Measurements from ENCODE around the gene MEIOC. TPM values are rescaled to one million over a fixed set of nuclear protein-coding genes. Genes with fewer than 3 reads are reported as not detected.

The MEIOC gene
- total and polyA plus RNA-seq, 9 of the 15 experiments (the other 6 are each of a cell fraction or from before 2014, with no cell fraction given), result 0.04 to 0.23 (median 0.06) TPM; not detected in 5

DNA sequence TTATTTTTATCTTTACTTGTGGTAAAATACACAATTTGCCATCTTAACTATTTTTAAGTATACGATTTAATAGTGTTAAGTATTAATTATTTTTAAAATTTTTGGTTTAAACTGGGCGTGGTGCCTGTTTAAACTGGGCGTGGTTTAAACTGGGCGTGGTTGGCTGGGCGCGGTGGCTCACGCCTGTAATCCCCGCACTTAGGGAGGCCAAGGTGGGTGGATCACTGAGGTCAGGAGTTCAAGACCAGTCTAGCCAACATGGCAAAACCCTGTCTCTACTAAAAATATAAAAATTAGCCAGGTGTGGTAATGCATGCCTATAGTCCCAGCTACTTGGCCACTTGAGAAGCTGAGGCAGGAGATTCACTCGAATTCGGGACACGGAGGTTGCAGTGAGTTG, 37.3 kb downstream of the MEIOC start (continued):
- TF ChIP-seq, protein P1, sequence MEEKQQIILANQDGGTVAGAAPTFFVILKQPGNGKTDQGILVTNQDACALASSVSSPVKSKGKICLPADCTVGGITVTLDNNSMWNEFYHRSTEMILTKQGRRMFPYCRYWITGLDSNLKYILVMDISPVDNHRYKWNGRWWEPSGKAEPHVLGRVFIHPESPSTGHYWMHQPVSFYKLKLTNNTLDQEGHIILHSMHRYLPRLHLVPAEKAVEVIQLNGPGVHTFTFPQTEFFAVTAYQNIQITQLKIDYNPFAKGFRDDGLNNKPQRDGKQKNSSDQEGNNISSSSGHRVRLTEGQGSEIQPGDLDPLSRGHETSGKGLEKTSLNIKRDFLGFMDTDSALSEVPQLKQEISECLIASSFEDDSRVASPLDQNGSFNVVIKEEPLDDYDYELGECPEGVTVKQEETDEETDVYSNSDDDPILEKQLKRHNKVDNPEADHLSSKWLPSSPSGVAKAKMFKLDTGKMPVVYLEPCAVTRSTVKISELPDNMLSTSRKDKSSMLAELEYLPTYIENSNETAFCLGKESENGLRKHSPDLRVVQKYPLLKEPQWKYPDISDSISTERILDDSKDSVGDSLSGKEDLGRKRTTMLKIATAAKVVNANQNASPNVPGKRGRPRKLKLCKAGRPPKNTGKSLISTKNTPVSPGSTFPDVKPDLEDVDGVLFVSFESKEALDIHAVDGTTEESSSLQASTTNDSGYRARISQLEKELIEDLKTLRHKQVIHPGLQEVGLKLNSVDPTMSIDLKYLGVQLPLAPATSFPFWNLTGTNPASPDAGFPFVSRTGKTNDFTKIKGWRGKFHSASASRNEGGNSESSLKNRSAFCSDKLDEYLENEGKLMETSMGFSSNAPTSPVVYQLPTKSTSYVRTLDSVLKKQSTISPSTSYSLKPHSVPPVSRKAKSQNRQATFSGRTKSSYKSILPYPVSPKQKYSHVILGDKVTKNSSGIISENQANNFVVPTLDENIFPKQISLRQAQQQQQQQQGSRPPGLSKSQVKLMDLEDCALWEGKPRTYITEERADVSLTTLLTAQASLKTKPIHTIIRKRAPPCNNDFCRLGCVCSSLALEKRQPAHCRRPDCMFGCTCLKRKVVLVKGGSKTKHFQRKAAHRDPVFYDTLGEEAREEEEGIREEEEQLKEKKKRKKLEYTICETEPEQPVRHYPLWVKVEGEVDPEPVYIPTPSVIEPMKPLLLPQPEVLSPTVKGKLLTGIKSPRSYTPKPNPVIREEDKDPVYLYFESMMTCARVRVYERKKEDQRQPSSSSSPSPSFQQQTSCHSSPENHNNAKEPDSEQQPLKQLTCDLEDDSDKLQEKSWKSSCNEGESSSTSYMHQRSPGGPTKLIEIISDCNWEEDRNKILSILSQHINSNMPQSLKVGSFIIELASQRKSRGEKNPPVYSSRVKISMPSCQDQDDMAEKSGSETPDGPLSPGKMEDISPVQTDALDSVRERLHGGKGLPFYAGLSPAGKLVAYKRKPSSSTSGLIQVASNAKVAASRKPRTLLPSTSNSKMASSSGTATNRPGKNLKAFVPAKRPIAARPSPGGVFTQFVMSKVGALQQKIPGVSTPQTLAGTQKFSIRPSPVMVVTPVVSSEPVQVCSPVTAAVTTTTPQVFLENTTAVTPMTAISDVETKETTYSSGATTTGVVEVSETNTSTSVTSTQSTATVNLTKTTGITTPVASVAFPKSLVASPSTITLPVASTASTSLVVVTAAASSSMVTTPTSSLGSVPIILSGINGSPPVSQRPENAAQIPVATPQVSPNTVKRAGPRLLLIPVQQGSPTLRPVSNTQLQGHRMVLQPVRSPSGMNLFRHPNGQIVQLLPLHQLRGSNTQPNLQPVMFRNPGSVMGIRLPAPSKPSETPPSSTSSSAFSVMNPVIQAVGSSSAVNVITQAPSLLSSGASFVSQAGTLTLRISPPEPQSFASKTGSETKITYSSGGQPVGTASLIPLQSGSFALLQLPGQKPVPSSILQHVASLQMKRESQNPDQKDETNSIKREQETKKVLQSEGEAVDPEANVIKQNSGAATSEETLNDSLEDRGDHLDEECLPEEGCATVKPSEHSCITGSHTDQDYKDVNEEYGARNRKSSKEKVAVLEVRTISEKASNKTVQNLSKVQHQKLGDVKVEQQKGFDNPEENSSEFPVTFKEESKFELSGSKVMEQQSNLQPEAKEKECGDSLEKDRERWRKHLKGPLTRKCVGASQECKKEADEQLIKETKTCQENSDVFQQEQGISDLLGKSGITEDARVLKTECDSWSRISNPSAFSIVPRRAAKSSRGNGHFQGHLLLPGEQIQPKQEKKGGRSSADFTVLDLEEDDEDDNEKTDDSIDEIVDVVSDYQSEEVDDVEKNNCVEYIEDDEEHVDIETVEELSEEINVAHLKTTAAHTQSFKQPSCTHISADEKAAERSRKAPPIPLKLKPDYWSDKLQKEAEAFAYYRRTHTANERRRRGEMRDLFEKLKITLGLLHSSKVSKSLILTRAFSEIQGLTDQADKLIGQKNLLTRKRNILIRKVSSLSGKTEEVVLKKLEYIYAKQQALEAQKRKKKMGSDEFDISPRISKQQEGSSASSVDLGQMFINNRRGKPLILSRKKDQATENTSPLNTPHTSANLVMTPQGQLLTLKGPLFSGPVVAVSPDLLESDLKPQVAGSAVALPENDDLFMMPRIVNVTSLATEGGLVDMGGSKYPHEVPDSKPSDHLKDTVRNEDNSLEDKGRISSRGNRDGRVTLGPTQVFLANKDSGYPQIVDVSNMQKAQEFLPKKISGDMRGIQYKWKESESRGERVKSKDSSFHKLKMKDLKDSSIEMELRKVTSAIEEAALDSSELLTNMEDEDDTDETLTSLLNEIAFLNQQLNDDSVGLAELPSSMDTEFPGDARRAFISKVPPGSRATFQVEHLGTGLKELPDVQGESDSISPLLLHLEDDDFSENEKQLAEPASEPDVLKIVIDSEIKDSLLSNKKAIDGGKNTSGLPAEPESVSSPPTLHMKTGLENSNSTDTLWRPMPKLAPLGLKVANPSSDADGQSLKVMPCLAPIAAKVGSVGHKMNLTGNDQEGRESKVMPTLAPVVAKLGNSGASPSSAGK (IDR thresholded peaks at IDR 0.05), result no peak
- TF ChIP-seq, protein P2, sequence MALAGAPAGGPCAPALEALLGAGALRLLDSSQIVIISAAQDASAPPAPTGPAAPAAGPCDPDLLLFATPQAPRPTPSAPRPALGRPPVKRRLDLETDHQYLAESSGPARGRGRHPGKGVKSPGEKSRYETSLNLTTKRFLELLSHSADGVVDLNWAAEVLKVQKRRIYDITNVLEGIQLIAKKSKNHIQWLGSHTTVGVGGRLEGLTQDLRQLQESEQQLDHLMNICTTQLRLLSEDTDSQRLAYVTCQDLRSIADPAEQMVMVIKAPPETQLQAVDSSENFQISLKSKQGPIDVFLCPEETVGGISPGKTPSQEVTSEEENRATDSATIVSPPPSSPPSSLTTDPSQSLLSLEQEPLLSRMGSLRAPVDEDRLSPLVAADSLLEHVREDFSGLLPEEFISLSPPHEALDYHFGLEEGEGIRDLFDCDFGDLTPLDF (CRISPR knock-in tag; IDR thresholded peaks at IDR 0.05), result no peak
- no peak for TF ChIP-seq CBX3 (IDR thresholded peaks at IDR 0.05; ENCODE audit: borderline replicate concordance in 1 of 2, low read length in 2 of 2)
- peak; percentile 29; the same call in 1 of the 2 replicates for TF ChIP-seq EGR1 (conservative IDR thresholded peaks at IDR 0.05)
- TF ChIP-seq KAT8 (IDR thresholded peaks at IDR 0.05; ENCODE audit: low read depth), result no peak
- TF ChIP-seq MYC (IDR thresholded peaks at IDR 0.05; ENCODE audit: low read depth, low read length), result no peak
- no peak for TF ChIP-seq MYC (CRISPR knock-in tag; IDR thresholded peaks at IDR 0.05; ENCODE audit: borderline replicate concordance, low read depth)
- TF ChIP-seq BCOR (IDR thresholded peaks at IDR 0.05), result 0 out of 2 replicates have a peak, but pooled peaks have one; percentile 8
- TF ChIP-seq SMARCA4 (IDR thresholded peaks at IDR 0.05), result no peak
- no peak for TF ChIP-seq RBM25 (IDR thresholded peaks at IDR 0.05; ENCODE audit: low read depth, low read length, severe bottlenecking)
- no peak for TF ChIP-seq NCOA2 (IDR thresholded peaks at IDR 0.05; ENCODE audit: partially characterized antibody in 2 of 2)
- no peak for TF ChIP-seq NCOA6 (IDR thresholded peaks at IDR 0.05)
- no peak for TF ChIP-seq RBM34 (IDR thresholded peaks at IDR 0.05; ENCODE audit: borderline replicate concordance, insufficient read depth, low read length)

Measured in K562 (cell line).